NCI-H1105 treated with DMSO at 0.1 percent for 48 hours (cell line): ENCODE data around the gene S100A14.
"Not testable (repeated sequence)": the region's sequence is repeated elsewhere in the genome, so short reads cannot be mapped to it uniquely, and the experiment has no call there.

Experiments
- DNase-seq: peaks from one replicate; lab custom pipeline; 2025; lab: John Stamatoyannopoulos, UW

Gene S100A14

DNA sequence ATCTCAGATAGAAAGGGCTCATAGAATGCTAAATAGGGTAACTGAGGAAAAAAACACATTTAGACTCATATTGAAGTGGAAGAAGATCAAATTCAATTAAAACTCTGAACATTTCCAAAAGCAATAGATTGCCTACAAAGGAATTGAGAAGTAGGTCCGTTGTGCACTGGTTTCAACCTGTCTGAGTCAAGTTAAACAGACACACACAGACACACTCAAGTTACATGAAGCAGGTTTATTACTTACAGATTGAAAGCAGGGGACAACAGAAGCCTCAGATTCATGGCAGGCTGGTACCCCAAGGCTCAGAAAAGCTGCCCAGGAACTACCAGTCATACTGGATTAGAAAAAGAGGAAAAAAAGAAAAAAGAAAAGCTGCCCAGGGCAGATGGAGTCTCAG lies 29.8 kb downstream of the S100A14 start:
- no peak for DNase-seq

DNA sequence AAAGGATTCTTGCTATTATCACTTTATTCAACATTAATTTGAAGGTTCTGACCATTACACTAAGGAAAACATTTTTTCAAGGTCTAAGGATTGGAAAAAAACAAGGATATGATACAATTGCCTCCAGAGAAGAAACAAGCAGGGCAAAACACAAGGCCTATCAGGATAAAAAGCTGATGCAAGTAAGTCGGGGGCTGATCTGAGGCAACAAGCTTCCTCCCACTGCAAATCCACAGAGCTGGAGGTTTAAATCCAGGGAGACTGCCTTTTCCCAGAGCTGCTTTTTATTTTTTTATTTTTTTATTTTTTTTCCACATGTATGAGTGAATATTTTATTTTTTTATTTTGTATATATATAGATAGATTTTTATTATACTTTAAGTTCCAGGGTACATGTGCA lies 31.1 kb downstream of the S100A14 start:
- no peak for DNase-seq

DNA sequence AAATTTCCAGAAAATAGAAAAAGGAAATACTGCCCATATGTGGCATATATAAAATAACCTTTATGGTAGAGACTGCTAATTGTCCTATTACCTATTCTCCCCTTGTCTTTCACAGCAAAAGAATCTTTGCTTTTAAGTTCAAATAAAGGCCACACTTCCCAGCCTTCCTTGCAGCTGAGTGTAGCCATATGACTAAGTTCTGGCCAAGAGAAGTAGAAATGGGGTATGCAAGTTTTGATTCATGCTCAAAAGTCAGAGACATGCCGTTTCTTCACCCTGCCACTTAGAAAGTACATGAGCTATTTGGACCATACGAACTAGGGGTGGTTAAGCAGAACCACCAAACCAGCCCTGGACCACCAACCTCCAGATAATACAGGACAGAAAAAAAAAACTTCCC lies 32.1 kb downstream of the S100A14 start:
- no peak for DNase-seq

DNA sequence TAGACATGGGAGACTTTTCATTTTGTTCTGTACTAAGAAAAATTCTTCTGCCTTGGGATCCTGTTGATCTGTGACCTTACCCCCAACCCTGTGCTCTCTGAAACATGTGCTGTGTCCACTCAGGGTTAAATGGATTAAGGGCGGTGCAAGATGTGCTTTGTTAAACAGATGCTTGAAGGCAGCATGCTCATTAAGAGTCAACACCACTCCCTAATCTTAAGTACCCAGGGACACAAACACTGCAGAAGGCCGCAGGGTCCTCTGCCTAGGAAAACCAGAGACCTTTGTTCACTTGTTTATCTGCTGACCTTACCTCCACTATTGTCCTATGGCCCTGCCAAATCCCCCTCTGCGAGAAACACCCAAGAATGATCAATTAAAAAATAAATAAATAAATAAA lies 32.6 kb downstream of the S100A14 start:
- not testable (repeated sequence) for DNase-seq

DNA sequence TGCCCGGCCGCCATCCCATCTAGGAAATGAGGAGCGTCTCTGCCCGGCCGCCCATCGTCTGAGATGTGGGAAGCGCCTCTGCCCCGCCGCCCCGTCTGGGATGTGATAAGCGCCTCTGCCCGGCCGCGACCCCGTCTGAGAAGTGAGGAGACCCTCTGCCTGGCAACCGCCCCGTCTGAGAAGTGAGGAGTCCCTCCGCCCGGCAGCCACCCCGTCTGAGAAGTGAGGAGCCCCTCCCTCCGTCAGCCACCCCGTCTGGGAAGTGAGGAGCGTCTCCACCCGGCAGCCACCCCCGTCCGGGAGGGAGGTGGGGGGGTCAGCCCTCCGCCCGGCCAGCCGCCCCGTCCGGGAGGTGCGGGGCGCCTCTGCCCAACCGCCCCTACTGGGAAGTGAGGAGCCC lies 33.3 kb downstream of the S100A14 start:
- DNase-seq = not testable (repeated sequence)

DNA sequence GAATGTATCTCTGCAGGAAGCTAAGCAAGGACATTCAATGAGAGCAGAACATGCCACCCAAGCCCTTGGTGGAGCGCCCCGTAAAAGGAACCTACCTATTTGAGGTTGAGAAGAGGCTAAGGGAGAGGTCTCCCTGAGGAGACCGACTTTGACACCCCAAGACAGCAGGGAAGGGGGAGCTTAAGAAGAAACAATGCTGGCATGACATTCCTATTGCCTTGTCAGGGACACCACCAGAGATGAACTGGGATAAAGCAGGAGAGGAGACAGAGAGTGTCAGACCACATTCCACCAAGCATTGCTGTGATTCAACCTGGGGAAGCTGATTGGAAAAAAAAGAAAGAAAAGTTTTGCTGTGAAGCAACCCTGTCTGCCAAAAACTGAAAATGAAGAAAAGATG lies 37.2 kb downstream of the S100A14 start:
- no peak for DNase-seq

DNA sequence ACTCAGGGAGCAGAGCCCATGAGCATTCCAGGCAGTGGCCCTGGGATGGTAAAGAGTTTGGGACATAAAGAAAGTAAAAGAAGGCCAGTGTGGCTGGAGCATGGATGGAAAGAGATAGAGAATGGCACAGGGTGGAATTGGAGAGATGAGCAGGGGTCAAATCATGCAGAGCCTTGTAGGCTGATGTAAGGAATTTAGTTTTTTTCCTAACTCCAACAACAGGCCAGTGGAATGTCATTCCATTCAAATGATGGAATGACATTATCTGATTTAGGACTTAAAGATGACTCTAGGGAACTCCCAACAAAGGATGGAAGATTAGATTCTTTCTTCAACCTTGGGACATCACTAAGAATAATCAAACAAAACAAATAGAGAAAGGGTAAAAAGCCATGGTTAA lies 37.6 kb downstream of the S100A14 start:
- no peak for DNase-seq

DNA sequence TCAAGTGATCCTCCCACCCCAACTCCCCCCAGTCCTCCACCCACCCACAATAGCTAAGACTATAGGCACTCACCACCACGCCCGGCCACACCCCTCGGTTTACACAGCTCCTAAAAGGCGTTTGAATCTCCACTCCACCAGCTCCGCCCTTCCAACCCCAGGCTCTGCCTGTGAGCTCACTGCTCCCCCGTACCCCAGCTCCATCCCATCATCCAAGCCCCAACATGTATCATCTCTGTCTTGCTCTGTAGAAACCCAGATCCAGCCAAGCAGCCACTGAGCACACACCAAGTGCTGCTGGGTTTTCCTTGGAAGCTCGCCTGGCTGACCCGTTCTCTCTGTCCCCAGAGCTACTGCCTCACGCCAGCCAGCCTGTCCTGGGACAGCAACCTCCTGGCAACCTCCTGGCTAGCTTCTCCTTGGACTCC lies 38.5 kb downstream of the S100A14 start:
- no peak for DNase-seq

DNA sequence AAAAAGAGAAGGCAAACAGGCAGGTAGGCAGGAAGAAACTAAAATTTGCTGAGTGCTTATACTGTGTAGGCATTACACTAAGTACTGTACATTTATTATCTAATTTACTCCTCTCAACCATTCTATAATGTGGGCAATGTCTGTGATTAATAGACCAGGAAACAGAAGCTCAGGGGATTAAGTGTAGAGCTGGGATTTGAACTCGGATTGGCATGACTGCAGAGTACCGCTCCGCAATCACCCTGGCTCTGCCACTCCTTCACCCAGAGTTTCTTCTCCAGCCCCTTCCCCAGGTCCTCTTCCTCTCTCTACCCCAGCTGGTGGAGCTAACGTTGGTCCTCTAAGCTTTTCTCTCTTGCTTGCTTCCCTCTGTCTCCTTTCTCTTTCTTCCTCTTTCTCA lies 39.0 kb downstream of the S100A14 start:
- no peak for DNase-seq

DNA sequence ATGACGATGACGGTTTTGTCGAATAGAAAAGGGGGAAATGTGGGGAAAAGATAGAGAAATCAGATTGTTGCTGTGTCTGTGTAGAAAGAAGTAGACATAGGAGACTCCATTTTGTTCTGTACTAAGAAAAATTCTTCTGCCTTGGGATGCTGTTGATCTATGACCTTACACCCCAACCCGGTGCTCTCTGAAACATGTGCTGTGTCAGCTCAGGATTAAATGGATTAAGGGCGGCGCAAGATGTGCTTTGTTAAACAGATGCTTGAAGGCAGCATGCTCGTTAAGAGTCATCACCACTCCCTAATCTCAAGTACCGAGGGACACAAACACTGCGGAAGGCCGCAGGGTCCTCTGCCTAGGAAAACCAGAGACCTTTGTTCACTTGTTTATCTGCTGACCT lies 40.6 kb downstream of the S100A14 start:
- not testable (repeated sequence) for DNase-seq

DNA sequence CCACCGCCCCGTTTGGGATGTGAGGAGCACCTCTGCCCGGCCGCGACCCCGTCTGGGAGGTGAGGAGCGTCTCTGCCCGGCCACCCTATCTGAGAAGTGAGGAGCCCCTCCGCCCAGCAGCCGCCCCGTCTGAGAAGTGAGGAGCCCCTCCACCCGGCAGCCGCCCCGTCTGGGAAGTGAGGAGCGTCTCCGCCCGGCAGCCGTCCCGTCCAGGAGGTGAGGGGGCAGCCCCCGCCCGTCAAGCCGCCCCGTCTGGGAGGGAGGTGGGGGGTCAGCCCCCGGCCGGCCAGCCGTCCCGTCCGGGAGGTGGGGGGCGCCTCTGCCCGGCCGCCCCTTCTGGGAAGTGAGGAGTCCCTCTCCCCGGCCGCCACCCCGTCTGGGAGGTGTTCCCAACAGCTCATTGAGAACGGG lies 41.0 kb downstream of the S100A14 start:
- DNase-seq = not testable (repeated sequence)

DNA sequence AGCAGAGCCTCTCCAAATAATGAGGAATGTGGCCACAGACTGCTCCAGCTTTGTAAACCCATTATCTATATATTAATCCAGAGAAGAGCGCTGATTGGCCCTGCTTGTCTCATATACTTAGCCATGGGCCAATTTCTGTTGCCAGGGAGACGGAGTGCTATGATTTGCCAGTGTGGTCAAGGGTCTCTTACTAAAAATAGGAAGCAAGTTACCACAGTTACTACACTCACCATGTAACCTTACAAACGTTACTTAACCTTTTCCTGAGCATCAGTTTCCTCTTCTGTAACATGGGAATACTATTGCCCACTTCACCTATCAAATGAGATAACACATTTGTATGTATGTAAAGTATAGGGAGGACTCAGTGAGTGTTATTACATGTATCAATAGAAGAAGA lies 42.8 kb downstream of the S100A14 start:
- no peak for DNase-seq

DNA sequence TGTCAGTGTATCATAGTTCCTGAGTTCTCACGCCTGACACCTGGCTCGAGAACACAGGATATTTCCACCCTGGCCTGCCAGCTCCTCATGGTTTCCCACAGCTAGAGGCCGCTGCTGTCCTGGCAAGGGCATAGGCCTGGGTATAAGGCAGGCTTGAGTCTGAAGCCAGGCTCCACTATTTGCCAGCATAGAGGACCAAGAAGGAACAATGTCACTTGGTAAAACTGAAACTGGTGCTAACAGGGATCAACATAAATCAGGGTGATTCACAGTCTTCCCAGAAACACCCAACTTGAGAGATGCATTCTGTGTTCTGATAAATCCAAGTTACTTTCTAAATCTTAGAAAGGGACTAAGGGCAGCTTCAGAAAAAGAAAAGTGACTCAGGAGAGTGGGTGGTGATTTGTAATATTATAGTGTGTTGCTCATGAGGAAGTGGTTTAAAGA lies 43.5 kb downstream of the S100A14 start:
- DNase-seq = no peak

DNA sequence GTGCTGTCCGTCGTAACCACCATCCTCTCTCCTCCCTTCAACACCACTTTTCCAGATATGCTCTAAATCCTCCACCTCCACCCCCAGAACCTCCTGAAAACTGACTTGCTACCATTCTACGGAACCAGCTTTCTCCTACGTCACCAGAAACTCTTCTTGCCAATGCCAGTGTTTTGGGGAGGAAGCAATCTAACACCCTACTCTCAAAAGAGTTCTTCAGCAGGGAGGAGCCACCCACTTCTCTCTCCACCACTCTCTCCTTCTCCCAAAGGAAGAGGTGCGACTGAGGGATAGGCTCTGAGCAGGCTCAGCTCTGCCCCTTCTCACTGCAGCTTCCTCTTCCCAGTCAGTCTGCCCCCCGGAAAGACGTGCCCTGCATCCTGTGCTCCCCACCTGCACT lies 44.4 kb downstream of the S100A14 start:
- no peak for DNase-seq

DNA sequence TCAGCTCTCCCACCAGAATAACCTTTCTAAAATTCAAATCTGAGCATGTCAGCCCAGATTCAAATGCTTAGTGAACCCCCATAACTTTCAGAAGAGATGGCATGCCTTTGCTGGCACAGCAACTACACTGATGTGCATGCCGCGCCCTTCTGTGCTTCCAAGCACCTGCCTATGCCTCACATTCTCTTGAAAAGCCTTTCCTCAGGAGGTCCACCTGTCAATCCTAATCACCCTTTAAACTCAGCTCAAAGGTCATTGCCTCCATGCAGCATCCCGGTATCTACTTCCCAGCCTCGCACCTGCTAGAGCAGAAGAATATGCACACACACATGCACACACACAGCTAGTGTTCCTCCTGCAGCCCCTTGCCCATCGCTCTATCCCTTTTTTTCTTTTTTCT lies 45.3 kb downstream of the S100A14 start:
- no peak for DNase-seq

DNA sequence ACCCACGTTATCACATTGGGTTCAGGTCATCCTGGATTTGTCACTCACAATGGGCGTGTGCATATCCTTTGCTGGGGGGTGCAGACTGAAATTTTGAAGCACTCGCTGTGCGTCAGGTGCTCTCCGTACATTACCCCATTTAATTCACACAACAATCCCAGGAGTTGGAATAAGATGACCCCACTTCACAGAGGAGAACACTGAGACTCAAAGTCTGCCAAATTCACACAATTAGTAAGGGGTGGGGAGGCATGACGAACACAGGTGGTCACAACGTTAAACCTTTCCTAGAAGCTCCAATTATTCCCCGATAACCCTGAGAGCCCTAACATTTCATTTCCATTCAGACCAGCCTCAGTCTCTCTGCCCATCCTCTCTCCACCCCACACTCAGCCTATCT lies 46.7 kb downstream of the S100A14 start:
- DNase-seq = no peak

DNA sequence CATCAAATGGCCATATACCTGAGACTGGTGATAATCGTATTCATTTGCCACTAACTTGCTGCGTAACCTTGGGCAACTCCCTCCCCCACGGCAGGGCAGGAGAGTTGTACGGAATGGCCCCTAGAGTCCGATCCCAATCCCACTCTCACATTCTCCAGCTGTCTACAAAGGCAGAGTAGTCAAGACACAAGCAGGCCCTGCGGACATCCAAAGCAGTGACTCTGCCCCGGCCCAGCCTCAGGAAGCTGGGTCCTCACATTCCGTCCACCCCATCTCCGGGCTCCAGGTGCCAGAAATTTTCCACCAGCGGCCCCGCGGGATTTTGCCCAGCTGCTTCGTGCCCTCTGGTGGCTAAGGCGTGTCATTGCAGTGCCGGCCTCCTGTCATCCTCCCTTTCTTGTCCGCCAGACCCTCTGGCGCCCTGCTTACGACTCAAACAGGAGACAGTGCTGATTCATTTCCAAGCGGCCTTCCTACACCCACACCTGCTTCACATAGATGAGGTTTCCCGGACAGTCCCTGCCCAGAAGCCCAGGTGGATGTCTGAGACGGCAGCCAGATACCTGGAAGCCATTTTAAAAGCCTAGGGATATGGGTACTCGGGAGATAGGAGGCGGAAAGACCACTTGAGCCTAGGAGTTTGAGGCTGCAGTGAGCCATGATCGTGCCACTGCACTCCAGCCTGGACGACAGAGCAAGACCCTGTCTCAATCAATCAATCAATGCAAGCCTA lies 47.6 kb downstream of the S100A14 start:
- peak; percentile 93 for DNase-seq

DNA sequence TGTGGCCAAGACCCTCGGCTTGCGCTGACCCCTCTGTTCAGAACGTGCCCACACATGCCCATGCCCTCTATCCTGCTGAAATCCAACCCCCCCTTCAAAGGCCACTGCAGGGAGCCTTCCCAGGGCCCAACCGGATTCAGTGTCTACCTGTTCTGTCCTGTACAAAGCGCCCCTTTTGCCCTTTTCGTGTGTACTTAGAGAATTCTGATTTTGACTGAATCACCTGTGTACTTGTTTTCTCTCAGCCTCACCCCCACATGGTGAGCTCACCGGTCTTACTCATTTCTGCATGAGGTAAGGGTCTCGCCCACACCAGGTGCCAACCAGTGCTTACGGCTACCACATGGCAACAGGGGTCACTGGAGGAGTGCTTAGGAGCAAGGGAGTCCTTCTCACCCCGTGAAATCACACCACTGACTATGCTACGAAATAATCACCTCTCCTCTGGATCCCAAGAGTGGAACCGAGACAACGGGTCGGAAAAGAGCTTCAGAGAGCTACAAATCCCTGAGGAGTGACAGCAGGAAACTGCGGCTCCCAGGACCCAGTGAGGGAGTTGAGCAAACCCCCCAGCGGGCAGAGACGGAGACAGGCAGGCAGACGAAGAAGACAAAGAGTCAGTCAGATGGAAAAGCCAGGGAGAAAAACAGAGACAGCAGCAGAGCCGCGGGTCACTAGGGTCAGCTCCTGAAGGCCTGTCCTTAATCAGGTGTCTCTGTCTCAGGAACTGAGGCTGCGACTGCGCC lies 48.3 kb downstream of the S100A14 start:
- no peak for DNase-seq

DNA sequence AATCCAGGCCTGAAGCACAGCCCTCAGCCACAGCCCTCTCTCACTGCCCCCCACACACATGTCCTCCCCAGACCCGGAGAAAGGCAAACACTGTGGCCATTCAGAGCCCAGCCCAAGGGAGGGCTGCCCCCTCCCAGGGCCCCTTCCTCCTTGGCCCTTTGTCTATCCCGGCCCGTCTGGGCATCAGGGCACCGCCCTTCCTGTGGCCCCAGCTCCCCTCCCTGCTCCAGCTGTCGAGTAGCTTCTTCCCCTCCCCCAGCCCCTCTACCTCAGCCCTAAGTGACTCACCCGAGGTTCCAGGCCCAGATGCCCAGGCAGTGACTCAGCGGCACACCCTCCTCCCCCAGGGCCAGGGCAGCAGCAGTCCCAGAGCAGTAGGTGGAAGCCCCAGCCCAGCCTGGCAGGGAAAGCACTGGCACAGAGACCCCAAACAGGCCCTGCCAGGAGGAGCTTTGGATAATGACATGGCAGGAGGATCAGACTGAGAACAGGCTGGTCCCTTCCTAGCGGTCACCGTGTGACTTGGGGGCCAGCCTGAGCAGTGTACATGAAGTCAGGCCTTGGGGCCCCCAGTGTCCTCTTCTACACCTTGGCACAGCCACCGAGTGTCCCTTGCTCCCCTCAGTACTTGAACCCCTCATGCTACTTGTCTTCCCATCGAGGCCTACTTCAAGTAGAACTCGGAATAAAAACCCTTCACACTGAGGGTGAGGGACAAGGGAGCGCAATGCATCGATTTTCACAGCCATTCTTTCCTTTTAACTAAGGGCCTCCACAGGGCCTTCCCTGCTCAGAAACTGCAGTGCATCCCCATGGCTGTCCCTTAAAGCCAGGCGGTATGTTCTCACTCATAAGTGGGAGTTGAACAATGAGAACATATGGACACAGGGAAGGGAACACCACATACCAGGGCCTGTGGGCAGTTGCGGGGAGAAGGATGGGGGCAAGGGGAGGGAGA lies 49.4 kb downstream of the S100A14 start:
- DNase-seq = no peak

DNA sequence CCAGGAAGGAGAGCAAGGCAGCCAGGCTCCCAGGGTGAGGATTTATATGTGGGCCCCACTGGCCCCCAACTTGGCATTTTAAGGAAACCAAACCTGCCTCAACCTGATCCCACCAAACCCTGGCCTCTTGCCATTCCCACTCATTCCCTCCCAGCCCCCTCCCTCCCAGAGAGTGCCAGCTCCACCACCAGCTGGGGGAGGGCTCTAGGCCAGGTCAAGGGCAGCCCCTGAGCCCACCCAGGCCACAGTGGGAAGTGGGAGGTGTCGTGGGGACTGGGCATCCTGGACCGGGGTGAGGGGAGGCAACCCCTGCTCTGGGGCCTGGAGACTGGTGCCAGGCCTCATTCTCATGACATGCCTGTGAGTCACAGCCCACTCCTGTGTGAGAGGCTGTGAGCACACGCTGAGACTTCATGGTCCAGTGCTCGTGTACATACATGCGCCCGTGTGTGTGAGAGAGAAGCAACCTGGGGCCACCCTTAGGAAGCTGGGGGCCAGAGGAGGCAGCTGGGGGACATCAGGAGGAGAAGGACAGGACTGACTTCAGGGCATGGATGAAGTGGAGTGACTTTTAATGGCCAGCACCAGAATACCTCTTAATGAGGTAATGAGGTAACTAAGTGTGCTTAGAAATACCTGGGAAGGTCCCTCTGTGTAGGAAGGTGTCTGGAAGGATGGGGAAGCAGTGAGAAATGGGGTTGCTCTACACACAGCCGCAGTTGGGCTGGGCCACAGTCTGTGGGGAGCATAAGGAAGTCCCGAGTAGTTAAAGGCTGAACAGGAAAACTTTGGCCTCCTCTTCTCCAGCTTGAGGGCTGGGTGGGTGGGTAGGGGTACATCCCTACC lies 50.4 kb downstream of the S100A14 start, which contains the start of gene S100A2:
Gene S100A2, minus strand, starts transcription at position 316 of the 846 bp plus-strand sequence. CDS start 1,967 bp downstream, outside the sequence.
- DNase-seq = no peak
